IgD-negative memory B cell (primary cell): Measurements from ENCODE around the gene FLNB. TPM values are rescaled to one million over a fixed set of nuclear protein-coding genes. Genes with fewer than 3 reads are reported as not detected.
A peak's percentile ranks its signal among the peaks of the same experiment; 100 is the strongest.

ENCODE experiments used
- H3K27ac Mint-ChIP-seq, 3 donors: one replicate each; pipeline ENCODE4 v1.8.0; 2020 to 2022; ENCODE audit warnings: mild to moderate bottlenecking in 3 of 3, mixed read lengths in 3 of 3, moderate library complexity in 1 of 3
- H3K27me3 Mint-ChIP-seq: one replicate; pipeline ENCODE4 v1.8.0; 2021; ENCODE audit warnings: mixed read lengths
- H3K36me3 Mint-ChIP-seq: one replicate; pipeline ENCODE4 v1.8.0; 2020; ENCODE audit warnings: mild to moderate bottlenecking, mixed read lengths
- H3K4me1 Mint-ChIP-seq, 3 donors: one replicate each; pipeline ENCODE4 v1.8.0; 2020 to 2022; ENCODE audit warnings: mixed read lengths in 3 of 3, mild to moderate bottlenecking in 1 of 3
- H3K4me3 Mint-ChIP-seq, 4 donors: one replicate each; pipeline ENCODE4 v1.8.0; 2020 to 2022; ENCODE audit warnings: mild to moderate bottlenecking in 4 of 4, mixed read lengths in 4 of 4, moderate library complexity in 3 of 4
- H3K9me3 Mint-ChIP-seq, 3 donors: one replicate each; pipeline ENCODE4 v1.8.0; 2020 to 2021; ENCODE audit warnings: mixed read lengths in 3 of 3, mild to moderate bottlenecking in 1 of 3
- polyA plus RNA-seq: library from polyadenylated mRNA; unstranded; fragments of 300-500 nt; fragmentation: Illumina TruSeq; gene quantifications from one replicate; pipeline ENCODE4 v1.2.3, GENCODE V29; 2021

FLNB gene
- polyA plus RNA-seq, 1 donor from 2014 or later, result 19.7 TPM

GRCh38 chr3:58155838-58156237 lies 147.6 kb downstream of the FLNB start:
- peaks cover 0 to 1% (median 0%) of the 10 kb centered on the region in 3 donors for H3K4me1 Mint-ChIP-seq
- peaks cover 12% of the 10 kb centered on the region for H3K36me3 Mint-ChIP-seq
- no peaks in the 10 kb centered on the region for H3K27me3 Mint-ChIP-seq
- H3K4me3 Mint-ChIP-seq, result no peak overlapping the region
- no peaks in the 10 kb centered on the region for H3K9me3 Mint-ChIP-seq
- H3K27ac Mint-ChIP-seq, result no peak overlapping the region

GRCh38 chr3:58157700-58158099 lies 149.5 kb downstream of the FLNB start:
- H3K27me3 Mint-ChIP-seq, result no peaks in the 10 kb centered on the region
- H3K9me3 Mint-ChIP-seq, result no peaks in the 10 kb centered on the region
- peak overlapping the region in 1 of 3 donors; percentile 81 for H3K27ac Mint-ChIP-seq
- H3K36me3 Mint-ChIP-seq, result peaks cover 13% of the 10 kb centered on the region
- peaks cover 0 to 1% (median 0%) of the 10 kb centered on the region in 3 donors for H3K4me1 Mint-ChIP-seq
- H3K4me3 Mint-ChIP-seq, result no peak overlapping the region

- peaks cover 0 to 1% (median 0%) of the 10 kb centered on the region in 3 donors for H3K4me1 Mint-ChIP-seq
- H3K27me3 Mint-ChIP-seq, result no peaks in the 10 kb centered on the region
- peaks cover 13% of the 10 kb centered on the region for H3K36me3 Mint-ChIP-seq
- no peak overlapping the region for H3K27ac Mint-ChIP-seq
- H3K9me3 Mint-ChIP-seq, result no peaks in the 10 kb centered on the region
- no peak overlapping the region for H3K4me3 Mint-ChIP-seq
Measured at GRCh38 chr3:58158442-58159153, 150.4 kb downstream of the FLNB start.

GRCh38 chr3:58160399-58160798 lies 152.2 kb downstream of the FLNB start:
- H3K27ac Mint-ChIP-seq, result no peak overlapping the region
- H3K36me3 Mint-ChIP-seq, result peaks cover 11% of the 10 kb centered on the region

GRCh38 chr3:58161435-58162398 lies 153.5 kb downstream of the FLNB start:
- Mint-ChIP-seq H3K9me3 (no peaks in the 10 kb centered on the region), H3K27me3 (no peaks in the 10 kb centered on the region), H3K36me3 (peaks cover 11% of the 10 kb centered on the region), H3K4me1 (peaks cover 0 to 1% (median 0%) of the 10 kb centered on the region in 3 donors), H3K27ac (peak overlapping the region in 1 of 3 donors; percentile 82), H3K4me3 (no peak overlapping the region)

More at GRCh38 chr3:58160399-58160798, 152.2 kb downstream of the FLNB start:
- H3K4me3 Mint-ChIP-seq, result no peak overlapping the region
- no peaks in the 10 kb centered on the region for H3K27me3 Mint-ChIP-seq
- H3K4me1 Mint-ChIP-seq, result peaks cover 0 to 1% (median 0%) of the 10 kb centered on the region in 3 donors
- no peaks in the 10 kb centered on the region for H3K9me3 Mint-ChIP-seq

GRCh38 chr3:58163234-58163633 lies 155.0 kb downstream of the FLNB start:
- peaks cover 0 to 1% (median 0%) of the 10 kb centered on the region in 3 donors for H3K4me1 Mint-ChIP-seq
- no peak overlapping the region for H3K4me3 Mint-ChIP-seq

GRCh38 chr3:58164199-58164879 lies 156.1 kb downstream of the FLNB start:
- H3K27ac Mint-ChIP-seq, result no peak overlapping the region

More at GRCh38 chr3:58163234-58163633, 155.0 kb downstream of the FLNB start:
- no peaks in the 10 kb centered on the region for H3K9me3 Mint-ChIP-seq
- no peak overlapping the region for H3K27ac Mint-ChIP-seq
- H3K36me3 Mint-ChIP-seq, result peaks cover 11% of the 10 kb centered on the region
- H3K27me3 Mint-ChIP-seq, result no peaks in the 10 kb centered on the region

GRCh38 chr3:58164906-58165821 lies 156.9 kb downstream of the FLNB start:
- no peaks in the 10 kb centered on the region for H3K9me3 Mint-ChIP-seq
- no peak overlapping the region for H3K27ac Mint-ChIP-seq
- peaks cover 13% of the 10 kb centered on the region for H3K36me3 Mint-ChIP-seq
- H3K4me3 Mint-ChIP-seq, result no peak overlapping the region
- H3K27me3 Mint-ChIP-seq, result no peaks in the 10 kb centered on the region
- H3K4me1 Mint-ChIP-seq, result peaks cover 0 to 1% (median 0%) of the 10 kb centered on the region in 3 donors

More at GRCh38 chr3:58164199-58164879, 156.1 kb downstream of the FLNB start:
- H3K27me3 Mint-ChIP-seq, result no peaks in the 10 kb centered on the region
- peaks cover 0 to 1% (median 0%) of the 10 kb centered on the region in 3 donors for H3K4me1 Mint-ChIP-seq
- H3K36me3 Mint-ChIP-seq, result peaks cover 11% of the 10 kb centered on the region
- H3K9me3 Mint-ChIP-seq, result no peaks in the 10 kb centered on the region
- peak overlapping the region in 1 of 4 donors; percentile 5 for H3K4me3 Mint-ChIP-seq

GRCh38 chr3:58167431-58168351 lies 159.5 kb downstream of the FLNB start:
- H3K27me3 Mint-ChIP-seq, result no peaks in the 10 kb centered on the region
- H3K9me3 Mint-ChIP-seq, result no peaks in the 10 kb centered on the region
- H3K27ac Mint-ChIP-seq, result peak overlapping the region in 1 of 3 donors; percentile 28
- H3K36me3 Mint-ChIP-seq, result peaks cover 6% of the 10 kb centered on the region
- H3K4me1 Mint-ChIP-seq, result no peaks in the 10 kb centered on the region
- no peak overlapping the region for H3K4me3 Mint-ChIP-seq

- Mint-ChIP-seq H3K4me1 (no peaks in the 10 kb centered on the region), H3K4me3 (no peak overlapping the region), H3K9me3 (no peaks in the 10 kb centered on the region), H3K36me3 (peaks cover 6% of the 10 kb centered on the region), H3K27ac (no peak overlapping the region), H3K27me3 (no peaks in the 10 kb centered on the region)
Measured at GRCh38 chr3:58168498-58168897, 160.3 kb downstream of the FLNB start.

- Mint-ChIP-seq H3K9me3 (no peaks in the 10 kb centered on the region), H3K27me3 (no peaks in the 10 kb centered on the region), H3K27ac (no peak overlapping the region), H3K36me3 (peaks cover 4% of the 10 kb centered on the region), H3K4me1 (no peaks in the 10 kb centered on the region), H3K4me3 (no peak overlapping the region)
Measured at GRCh38 chr3:58169371-58169770, 161.1 kb downstream of the FLNB start.

- no peaks in the 10 kb centered on the region for H3K4me1 Mint-ChIP-seq
- peaks cover 4% of the 10 kb centered on the region for H3K36me3 Mint-ChIP-seq
- no peaks in the 10 kb centered on the region for H3K9me3 Mint-ChIP-seq
- H3K27ac Mint-ChIP-seq, result peak overlapping the region in 1 of 3 donors; percentile 46
- H3K27me3 Mint-ChIP-seq, result no peaks in the 10 kb centered on the region
- no peak overlapping the region for H3K4me3 Mint-ChIP-seq
Measured at GRCh38 chr3:58170376-58170775, 162.2 kb downstream of the FLNB start.

GRCh38 chr3:58171126-58171525 lies 162.9 kb downstream of the FLNB start:
- no peak overlapping the region for H3K4me3 Mint-ChIP-seq
- peaks cover 2% of the 10 kb centered on the region for H3K36me3 Mint-ChIP-seq
- H3K27me3 Mint-ChIP-seq, result no peaks in the 10 kb centered on the region
- peak overlapping the region in 1 of 3 donors; percentile 24 for H3K27ac Mint-ChIP-seq
- no peaks in the 10 kb centered on the region for H3K9me3 Mint-ChIP-seq
- H3K4me1 Mint-ChIP-seq, result no peaks in the 10 kb centered on the region
